A673 (cell line): Measurements from ENCODE around the gene MARK3.

ENCODE experiments used
- CTCF ChIP-seq: fragments of 300-800, 200-600 bp; sonication (generic); conservative IDR thresholded peaks from 2 replicates; pipeline ENCODE4 v1.5.1; 2017; ENCODE audit warnings: low read depth, mild to moderate bottlenecking, antibody characterized with exemption, low read length, moderate library complexity, mixed read lengths
- EZH2 ChIP-seq: fragments of 200-600 bp; sonication (generic); IDR thresholded peaks from 2 replicates; pipeline ENCODE4 v1.6.1; 2017; ENCODE audit warnings: borderline replicate concordance, low read depth, mild to moderate bottlenecking, mixed read lengths, antibody characterized with exemption, low read length; ENCODE audit not compliant: poor library complexity, severe bottlenecking

DNA sequence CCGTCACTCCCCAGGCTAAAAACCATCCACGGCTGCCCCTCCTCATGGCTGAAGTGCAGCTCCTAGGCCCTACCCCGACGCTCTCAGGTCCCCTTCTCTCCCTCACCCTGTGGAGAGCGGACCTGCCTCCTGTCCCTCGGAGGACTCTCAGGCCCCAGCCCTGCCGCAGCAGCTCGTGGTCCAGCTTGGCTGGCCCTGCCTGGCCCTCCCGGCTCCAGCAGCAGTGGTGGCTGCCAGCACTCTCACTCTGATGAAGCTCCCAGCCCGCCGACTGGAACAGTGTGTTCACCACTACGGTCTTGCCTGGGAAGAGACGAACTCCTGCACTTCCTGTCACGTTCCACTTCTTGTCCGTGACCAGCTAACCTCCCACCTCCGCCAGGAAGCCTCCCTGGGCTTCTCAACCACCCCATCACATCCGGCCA lies 166.1 kb downstream of the MARK3 start:
- TF ChIP-seq CTCF (no peak), EZH2 (no peak)
